ENCODE measurements around the gene ARMH4. TPM values are rescaled to one million over a fixed set of nuclear protein-coding genes. Genes with fewer than 3 reads are reported as not detected.

The ARMH4 gene
- 10 to 100 TPM; 75.5 to 90.3 (median 83.7) TPM for polyA plus RNA-seq (ENCODE audit: insufficient read length in 4 of 4)

GRCh38 chr14:58152014-58152857 is at the start of gene ARMH4:
Gene ARMH4, minus strand, starts transcription at chr14:58152213. Its CDS starts 12,855 bp downstream, at chr14:58139358.
- DNase-seq (ENCODE audit: low read depth in 4 of 4, low spot score in 3 of 4): peak; percentile 66 to 87 (median 79)

- DNase-seq (ENCODE audit: low read depth in 4 of 4, low spot score in 3 of 4): no peak
Measured at GRCh38 chr14:58200846-58201245, 48.8 kb upstream of the ARMH4 start.

GRCh38 chr14:58200480-58200841 is 48.4 kb upstream of the ARMH4 start:
- DNase-seq (ENCODE audit: low read depth in 4 of 4, low spot score in 3 of 4): no peak

DNA sequence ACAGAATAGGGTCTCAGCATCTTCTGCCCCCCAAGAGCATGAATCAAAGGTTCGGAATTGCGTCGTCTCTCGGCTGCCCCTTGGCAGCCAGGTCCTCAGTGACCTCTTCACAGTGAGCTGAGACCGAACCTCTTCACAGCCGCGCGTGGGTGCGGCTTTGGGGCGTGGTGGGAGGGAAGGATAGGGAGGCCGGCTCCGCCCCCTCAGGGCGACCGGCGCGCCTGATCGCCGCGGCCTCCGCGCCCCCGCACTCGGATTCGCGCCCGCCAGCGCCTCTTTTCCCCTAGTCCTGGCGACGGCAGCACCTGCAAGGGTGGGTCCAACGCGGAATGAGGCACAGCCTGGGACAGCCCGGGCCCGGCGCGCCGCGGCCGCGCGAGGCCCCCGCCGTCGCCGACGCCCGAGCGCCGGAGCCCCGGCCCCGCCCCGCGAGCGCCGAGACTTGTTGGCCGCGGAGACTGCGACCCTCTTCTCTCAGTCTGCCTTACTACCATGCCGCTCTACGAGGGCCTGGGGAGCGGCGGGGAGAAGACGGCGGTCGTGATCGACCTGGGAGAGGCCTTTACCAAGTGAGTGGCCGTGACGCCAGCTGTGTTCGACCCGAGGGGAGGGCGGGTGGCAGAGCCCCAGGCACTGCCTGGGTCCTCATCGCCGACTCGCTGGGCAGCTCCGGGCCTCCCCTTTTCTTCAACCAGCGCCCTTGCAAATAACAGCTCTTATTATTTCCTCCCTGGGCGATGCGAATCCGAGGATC is 47.9 kb upstream of the ARMH4 start, which contains the start of gene ACTR10:
ACTR10 (plus strand) TSS at position 424 of the 754 bp plus-strand sequence; CDS start at position 493, 69 bp downstream.
- DNase-seq (ENCODE audit: low read depth in 4 of 4, low spot score in 3 of 4): peak; percentile 73 to 79 (median 78)

- DNase-seq (ENCODE audit: low read depth in 4 of 4, low spot score in 3 of 4): no peak
Measured at GRCh38 chr14:58198086-58198485, 46.1 kb upstream of the ARMH4 start.

DNA sequence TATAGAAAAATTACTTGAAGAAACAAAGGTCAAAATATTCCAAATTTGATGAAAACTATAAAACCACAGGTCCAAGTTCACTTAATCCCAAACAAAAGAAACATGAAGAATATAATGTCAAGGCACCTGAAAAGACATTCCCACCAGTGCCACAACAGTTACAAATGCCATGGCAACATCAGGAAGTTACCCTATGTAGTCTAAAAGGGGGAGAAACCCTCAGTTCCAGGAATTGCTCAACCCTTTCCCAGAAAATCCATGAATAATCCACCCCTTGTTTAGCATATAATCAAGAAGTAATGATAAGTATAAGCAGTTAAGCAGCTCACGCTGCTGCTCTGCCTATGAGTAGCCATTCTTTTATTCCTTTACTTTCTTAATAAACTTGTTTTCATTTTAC is 44.2 kb upstream of the ARMH4 start:
- no peak for DNase-seq (ENCODE audit: low read depth in 4 of 4, low spot score in 3 of 4)

DNA sequence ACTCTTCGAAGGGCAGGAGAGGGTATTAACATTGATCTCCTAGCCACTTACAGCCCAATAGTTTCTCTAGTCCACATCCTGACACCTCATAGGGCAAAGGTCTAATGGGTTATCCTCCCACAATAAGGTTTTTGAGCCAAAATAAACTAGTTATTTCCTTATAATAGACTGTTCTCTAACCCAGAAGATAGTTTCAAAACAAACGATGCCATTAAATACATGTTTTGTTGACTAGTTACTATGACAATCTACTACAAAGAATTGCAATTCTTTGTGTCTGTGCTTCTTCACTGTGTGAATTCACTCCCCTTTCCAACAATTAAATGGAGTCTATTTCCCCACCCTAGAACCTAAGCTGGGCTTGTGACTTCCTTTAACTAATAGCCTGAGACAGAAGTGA is 41.5 kb upstream of the ARMH4 start:
- DNase-seq (ENCODE audit: low read depth in 4 of 4, low spot score in 3 of 4): no peak

DNA sequence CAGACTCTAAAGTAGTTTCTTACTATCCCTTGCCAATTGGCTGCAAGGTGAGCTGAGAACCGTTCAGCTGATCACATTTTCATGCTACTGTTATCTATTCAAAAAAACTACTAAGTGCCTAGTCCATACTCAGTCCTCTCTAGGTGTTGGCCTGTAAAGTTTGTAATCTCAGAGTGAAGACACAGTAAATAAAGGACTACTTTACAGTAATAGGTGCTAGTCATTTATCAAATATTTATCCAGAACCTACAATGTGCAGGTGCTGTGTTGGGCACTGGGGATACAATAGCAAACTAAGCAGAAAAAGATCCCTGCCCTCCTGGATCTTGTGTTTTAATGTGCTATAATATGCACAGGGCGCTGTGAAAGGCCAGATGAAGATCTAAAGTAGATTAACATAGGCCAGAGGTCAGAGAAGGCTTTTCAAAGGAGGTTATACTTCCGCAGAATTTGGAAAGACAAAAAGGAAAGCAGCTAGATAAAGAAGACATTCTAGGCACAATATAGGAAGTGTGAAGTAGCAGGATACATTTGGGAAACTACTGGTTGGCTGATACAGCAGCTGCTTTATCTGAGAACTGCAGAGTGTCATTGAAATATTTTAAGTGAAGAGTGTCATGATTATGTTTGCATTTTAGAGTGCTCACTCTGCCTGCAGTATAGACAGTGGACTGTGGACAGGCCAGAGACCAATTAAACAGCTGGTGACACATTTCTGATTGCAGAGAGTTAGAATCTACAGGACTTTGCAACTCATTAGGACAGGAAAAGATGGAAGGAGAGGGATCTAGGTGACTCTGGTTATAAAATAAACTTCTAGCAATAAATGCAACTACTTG is 40.0 kb upstream of the ARMH4 start:
- DNase-seq (ENCODE audit: low read depth in 4 of 4, low spot score in 3 of 4): no peak

GRCh38 chr14:58189176-58189575 is 37.2 kb upstream of the ARMH4 start:
- no peak for DNase-seq (ENCODE audit: low read depth in 4 of 4, low spot score in 3 of 4)

GRCh38 chr14:58177125-58177524 is 25.1 kb upstream of the ARMH4 start:
- no peak for DNase-seq (ENCODE audit: low read depth in 4 of 4, low spot score in 3 of 4)

DNA sequence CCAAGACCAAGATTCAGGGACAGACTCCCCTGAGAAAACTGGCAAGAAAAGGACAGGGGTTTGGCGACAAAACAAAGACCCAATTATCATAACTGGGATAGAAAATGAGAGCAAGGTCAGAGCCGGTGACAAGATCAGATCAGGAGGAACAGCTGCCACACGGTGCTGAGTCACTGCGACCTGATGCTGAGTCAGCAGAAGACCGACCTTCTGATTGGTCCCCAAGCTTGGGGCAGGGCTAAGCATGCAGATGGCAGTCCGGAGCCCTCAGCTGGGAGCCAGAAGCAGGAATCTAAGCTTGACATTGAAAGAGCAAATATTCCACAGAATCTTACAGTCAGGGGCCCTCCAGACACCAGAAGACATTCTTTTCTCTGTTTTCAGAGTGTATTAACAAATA is 19.1 kb upstream of the ARMH4 start:
- DNase-seq (ENCODE audit: low read depth in 4 of 4, low spot score in 3 of 4): peak in 3 of 4 donors; percentile 10 to 28 (median 16)

DNA sequence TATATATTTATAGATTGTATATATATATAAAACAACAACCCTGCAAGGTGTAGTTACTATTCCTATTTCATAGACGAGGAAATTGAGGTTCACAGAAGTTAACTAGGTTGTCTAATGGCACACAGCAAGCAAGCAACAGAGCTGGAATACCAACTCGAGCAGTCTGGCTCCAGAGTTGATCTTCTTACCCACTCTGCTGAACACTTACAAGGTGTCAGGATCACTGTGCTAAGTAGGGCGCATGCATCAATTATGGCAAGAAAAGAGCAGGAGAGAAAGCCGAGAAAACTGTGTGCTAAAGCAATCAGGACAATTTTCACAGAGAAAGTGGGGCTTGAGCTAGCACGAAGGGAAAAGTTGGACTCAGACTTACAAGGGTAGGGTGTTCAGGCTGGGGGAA is 15.9 kb upstream of the ARMH4 start:
- DNase-seq (ENCODE audit: low read depth in 4 of 4, low spot score in 3 of 4): no peak

DNA sequence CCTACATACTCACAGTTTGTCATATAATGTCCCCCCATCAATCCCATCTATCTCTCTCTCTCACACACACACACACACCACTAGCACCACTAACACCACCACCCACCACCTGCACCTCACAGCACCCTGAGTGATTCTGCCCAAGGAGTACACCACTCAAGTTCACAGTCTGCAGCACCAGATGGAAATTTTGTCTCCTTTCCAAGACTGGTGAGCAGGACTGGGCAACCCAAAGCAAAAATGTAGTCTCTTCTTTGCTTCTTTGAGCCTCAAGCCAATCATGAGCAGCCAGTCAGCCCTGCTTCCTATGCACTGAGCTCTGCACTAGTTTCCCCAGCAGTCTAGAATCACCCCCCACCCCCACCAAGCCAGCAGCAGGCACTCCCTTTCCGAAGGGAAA is 15.0 kb upstream of the ARMH4 start:
- DNase-seq (ENCODE audit: low read depth in 4 of 4, low spot score in 3 of 4): no peak

GRCh38 chr14:58166005-58166983 is 14.3 kb upstream of the ARMH4 start:
- peak; percentile 54 to 71 (median 60) for DNase-seq (ENCODE audit: low read depth in 4 of 4, low spot score in 3 of 4)

DNA sequence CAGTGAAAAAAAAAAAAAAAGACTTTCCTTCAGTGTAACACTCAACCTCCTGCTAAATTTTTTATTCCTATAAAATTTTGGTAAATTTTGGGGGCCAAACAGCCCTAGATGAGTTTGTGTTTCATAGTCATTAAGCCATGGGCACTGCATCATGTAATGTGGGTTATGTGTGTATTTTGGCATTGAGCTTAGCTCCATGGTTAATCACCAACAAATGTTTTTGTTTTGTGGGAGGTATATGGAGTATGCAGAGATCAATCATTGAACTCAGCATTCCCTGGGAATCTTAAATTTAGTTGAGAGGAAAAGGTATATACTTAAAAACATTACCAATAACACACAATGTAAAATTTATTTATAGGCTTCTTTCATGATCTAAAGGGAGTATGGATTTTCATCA is 8.5 kb upstream of the ARMH4 start:
- no peak for DNase-seq (ENCODE audit: low read depth in 4 of 4, low spot score in 3 of 4)

- DNase-seq (ENCODE audit: low read depth in 4 of 4, low spot score in 3 of 4): peak; percentile 25 to 54 (median 39)
Measured at GRCh38 chr14:58151133-58152013, 640 bp downstream of the ARMH4 start.

DNA sequence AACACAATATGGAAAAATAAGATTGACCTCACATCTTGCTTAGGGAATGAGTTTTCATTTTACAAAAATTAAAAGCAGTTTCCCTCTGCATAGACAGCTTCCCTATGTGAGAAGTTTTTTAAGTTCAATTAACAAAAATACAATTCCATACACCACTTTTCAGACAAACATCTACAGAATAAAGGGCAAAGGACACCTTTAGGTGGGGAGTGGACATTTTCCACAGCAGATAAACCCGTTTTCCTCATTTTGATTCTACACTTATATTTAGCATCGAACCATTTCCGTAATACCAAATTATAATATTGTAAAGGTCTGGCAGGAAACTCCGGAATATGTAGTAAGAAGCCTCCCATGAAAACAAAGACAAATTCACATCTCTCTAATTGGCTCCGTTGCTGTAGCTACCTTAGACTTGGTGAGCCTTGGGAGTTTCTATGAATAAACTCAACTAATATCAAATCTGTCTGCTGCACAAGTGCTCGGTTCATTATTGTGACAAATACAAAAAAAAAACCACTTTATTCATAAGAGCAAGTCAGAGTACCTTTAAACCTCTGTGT is 1.7 kb downstream of the ARMH4 start:
- no peak for DNase-seq (ENCODE audit: low read depth in 4 of 4, low spot score in 3 of 4)

GRCh38 chr14:58149196-58149595 is 2.8 kb downstream of the ARMH4 start:
- DNase-seq (ENCODE audit: low read depth in 4 of 4, low spot score in 3 of 4): no peak
